ENCODE data around the gene SLC18A3.

- TF ChIP-seq CTCF (conservative IDR thresholded peaks at IDR 0.05; ENCODE audit: low read depth, low read length) (no peak), EZH2 (IDR thresholded peaks at IDR 0.05; ENCODE audit: borderline replicate concordance, low read depth, low read length, poor library complexity, severe bottlenecking) (no peak)
Measured at GRCh38 chr10:49564461-49565009, 45.6 kb upstream of the SLC18A3 start.

Data from A673 (cell line).